Measurements from ENCODE around the gene HBZ.
A peak's percentile ranks its signal among the peaks of the same experiment; 100 is the strongest.
"Not testable (repeated sequence)": the region's sequence is repeated elsewhere in the genome, so short reads cannot be mapped to it uniquely, and the experiment has no call there.

Gene HBZ

DNA sequence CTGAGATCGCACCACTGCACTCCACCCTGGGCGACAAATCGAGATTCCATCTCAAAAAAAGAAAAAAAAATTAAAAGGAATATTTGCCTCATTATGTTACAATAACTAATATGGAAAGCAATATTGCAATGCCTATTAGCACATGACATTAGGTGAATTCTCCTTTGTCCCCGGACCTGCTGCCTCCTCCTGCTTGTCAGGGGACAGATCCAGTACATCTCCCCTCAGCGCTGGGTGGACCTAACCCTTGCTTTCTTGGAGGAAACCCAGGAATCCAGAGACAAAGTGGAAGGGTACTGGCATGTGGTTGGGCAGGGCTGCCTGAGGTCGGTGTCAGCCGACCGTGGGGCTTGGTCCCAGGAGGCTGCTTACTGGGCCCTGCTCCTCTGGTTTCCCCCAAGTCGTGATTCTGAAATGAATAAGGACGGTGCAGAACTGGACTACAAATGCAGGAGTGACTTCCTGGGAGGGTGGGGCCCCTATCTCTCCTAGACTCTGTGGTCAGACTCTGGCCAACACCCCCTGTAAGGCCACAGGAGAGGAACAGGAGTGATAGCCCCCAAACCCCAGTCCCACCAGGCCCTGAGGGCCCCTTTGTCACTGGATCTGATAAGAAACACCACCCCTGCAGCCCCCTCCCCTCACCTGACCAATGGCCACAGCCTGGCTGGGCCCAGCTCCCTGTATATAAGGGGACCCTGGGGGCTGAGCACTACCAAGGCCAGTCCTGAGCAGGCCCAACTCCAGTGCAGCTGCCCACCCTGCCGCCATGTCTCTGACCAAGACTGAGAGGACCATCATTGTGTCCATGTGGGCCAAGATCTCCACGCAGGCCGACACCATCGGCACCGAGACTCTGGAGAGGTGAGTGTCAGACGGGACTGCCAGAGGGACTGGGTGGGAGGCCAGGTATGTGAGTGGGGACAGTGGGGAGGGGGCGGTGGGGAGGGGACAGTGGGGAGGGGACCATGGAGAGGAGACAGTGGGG is at the start of gene HBZ:
Gene HBZ, plus strand, starts transcription at position 504 of the 988 bp plus-strand sequence. Its CDS starts 266 bp downstream, at position 770.
- DNase-seq = no peak

GRCh38 chr16:104355-104754 is 48.1 kb upstream of the HBZ start:
- DNase-seq = no peak

- DNase-seq = no peak
These were observed 47.5 kb upstream of the HBZ start for GRCh38 chr16:104928-105327.

DNA sequence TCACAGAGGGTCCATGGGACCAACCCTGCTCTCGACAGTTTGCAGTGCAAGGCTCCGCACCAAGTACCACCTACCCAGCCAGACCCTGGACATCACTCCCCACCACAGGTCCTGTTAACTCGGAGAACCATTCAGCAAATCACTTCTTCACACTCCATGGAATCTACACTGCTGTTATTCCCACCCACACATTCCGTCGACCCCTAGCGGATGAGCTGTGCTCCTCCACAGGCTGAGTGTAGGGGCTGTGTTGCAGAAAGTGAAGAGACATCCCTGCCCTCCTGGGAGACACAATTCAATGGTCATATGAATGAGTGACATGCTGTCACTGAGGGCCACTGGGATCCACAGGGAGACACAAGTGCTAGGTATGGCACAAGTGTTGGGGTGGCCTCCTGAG is 46.9 kb upstream of the HBZ start:
- no peak for DNase-seq

DNA sequence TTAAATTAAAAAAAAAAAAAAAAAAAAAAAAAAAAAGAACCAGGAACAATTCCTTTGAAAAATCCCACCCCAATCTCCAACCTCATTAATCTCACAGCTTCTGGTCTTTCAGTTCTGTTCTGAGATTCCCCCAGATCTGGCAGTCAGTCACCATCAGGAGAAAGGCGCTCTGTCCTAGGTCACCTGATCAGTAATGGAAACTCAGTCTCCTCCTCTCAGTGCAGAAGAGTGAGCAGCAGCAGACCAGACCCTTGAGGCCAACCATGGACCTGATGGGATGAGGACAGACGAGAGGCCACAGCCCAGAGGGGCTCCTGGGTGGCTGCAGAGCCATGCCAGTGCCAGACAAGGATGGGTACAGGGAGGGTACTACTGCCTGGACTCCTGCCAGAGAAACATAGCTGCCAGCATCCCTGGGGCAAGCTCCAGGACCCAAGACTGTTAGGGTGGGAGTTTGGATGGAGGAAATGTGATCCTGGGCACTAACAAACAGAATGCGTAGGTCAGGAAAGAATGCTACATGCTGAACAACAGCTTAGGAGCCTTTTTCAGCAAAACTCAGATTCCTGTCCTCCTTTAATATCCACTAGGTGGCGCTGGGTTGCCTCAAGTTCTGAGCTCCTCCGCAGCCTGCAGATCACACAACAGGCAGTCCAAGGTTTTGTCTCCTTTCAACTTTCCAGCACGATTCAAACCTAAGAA is 45.7 kb upstream of the HBZ start:
- DNase-seq = peak; percentile 59

- no peak for DNase-seq
These were observed 40.1 kb upstream of the HBZ start for GRCh38 chr16:112153-112840.

GRCh38 chr16:114327-114726 is 38.1 kb upstream of the HBZ start:
- no peak for DNase-seq

- no peak for DNase-seq
These were observed 36.4 kb upstream of the HBZ start for GRCh38 chr16:116015-116414.

DNA sequence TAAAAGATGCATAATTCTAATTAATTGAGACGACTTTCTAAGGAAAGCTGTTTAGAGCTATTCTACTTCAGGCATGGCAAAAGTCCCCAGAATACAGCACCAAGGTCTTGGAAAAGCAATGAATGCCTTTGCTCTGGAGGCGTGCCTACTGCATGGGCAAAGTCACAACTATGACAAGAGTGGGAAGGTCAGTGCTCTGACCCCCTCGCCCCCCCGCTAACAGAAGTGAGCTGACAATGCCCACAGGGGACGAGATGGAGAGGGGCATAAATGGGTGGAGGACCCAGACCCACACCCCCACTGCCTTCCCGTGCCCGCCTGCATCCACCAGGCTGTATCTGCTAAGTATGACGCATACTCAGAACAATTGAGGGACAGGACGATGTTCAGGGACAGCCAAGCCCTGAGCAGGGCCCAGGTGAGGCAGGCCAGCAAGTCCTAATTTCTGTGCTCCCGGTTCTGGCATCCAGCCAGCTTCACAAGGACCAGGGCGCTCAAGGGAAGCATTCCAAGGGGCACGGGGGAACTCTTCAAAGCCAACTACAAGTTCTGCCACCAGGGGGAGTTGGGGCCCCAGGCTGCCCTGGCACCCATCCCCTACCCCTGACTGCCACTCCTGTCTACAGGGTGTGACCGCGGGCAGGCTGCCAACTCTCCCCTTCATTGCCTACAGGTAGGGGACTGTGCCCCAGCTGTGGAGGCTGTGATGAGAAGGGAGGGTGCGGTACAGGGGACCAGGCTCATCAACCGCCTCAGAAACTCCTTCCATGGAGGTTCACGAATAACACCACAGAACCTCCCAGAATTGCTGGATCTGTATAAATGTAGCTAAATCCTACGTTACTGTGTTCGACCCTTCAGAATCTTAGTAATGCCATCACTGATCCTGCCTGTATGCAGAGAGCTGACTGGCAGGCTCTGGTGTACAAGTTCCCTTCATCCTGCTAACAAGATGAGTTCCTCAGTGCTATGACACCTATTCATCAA is 34.8 kb upstream of the HBZ start:
- DNase-seq = peak; percentile 16

GRCh38 chr16:118857-119256 is 33.6 kb upstream of the HBZ start:
- DNase-seq = no peak

GRCh38 chr16:119295-119694 is 33.1 kb upstream of the HBZ start:
- DNase-seq = no peak

DNA sequence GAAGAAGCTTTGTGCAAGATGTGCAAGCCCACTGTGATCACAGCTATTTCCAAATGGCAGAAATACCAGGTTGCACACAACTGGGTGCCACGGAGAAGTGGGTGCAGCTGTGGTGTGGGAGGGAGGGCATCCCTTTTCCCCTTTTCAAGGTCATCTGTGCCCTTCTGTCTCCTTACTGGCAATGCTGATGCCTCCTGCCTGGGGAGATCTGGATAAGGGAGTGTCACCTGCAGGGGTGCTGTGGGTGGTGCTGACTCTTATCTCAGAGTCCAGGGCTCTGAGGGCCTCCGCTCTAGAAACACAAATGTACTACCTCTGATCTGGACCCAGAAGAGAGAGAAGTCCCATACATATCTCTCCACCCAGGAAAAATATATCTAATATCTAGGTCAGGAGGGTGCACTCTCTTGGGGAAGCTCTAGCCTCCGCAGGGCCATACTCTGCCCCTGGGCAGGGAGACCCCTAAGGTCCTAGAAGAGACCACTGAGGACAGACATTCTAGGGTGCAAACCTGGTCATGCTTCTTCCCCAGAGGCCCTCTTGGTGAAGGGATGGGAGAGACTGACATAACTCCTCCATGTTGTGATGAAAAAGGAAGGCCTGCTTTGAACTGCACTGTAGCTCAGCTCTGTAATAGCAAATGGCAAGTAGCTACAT is 32.5 kb upstream of the HBZ start:
- DNase-seq = no peak

GRCh38 chr16:120756-121155 is 31.7 kb upstream of the HBZ start:
- DNase-seq = no peak

- DNase-seq = no peak
These were observed 30.1 kb upstream of the HBZ start for GRCh38 chr16:122361-122760.

- not testable (repeated sequence) for DNase-seq
These were observed 28.7 kb upstream of the HBZ start for GRCh38 chr16:123558-124350.

- DNase-seq = no peak
These were observed 27.4 kb upstream of the HBZ start for GRCh38 chr16:125011-125410.

GRCh38 chr16:129075-129474 is 23.4 kb upstream of the HBZ start:
- no peak for DNase-seq

DNA sequence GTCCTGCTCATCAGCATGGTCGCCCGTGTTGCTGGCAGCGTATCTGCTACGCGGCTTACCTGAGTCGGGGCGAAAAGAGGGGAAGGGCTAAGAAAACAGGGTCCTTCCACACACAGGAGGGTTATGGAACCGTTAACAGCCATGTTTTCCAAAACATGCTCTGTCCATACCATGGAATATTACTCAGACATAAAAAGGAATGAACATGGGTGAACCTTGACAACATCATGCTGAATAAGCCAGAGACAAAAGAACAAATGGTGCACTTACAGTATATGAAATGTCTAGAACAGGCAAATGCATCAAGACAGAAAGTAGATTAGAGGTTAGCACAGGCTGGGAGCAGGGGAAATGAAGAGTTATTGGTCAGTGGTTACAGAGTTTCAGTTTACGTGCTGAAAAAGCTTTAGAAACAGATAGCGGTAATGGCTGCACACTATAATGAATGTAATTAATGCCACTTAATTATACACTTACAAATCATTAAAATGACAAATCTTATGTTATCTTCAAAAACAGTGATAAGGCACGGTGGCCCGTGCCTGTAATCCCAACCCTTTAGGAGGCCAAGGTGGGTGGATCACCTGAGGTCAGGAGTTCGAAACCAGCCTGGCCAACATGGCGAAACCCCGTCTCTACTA is 21.8 kb upstream of the HBZ start:
- DNase-seq = no peak

- no peak for DNase-seq
These were observed 20.3 kb upstream of the HBZ start for GRCh38 chr16:132120-132519.

GRCh38 chr16:133716-134115 is 18.7 kb upstream of the HBZ start:
- no peak for DNase-seq
